SK-N-MC (cell line): ENCODE data around the gene BLM.

Experiments
- EZH2 ChIP-seq: fragments of 200-600 bp; sonication (generic); IDR thresholded peaks from one replicate; pipeline ENCODE4 v1.6.1; 2017; ENCODE audit warnings: antibody characterized with exemption
- FOXP2 ChIP-seq: optimal IDR thresholded peaks from 2 replicates; pipeline ENCODE3; 2011; ENCODE audit warnings: mild to moderate bottlenecking, moderate library complexity; ENCODE audit not compliant: insufficient read depth; ENCODE audit errors: extremely low read length, control extremely low read depth
- POLR2AphosphoS5 ChIP-seq: IDR thresholded peaks from 2 replicates; pipeline ENCODE4 v1.6.1; 2012; ENCODE audit warnings: mild to moderate bottlenecking, low read depth, low read length, borderline replicate concordance

GRCh38 chr15:90730290-90730689, 13.1 kb downstream of the BLM start:
- no peak for TF ChIP-seq EZH2
- no peak for TF ChIP-seq POLR2AphosphoS5
- no peak for TF ChIP-seq FOXP2
